Measurements from ENCODE around the gene TRIB2. TPM values are rescaled to one million over a fixed set of nuclear protein-coding genes. Genes with fewer than 3 reads are reported as not detected.

Gene TRIB2
- total and polyA plus RNA-seq, 11 donors, result 31.2 to 140 (median 41.4) TPM

DNA sequence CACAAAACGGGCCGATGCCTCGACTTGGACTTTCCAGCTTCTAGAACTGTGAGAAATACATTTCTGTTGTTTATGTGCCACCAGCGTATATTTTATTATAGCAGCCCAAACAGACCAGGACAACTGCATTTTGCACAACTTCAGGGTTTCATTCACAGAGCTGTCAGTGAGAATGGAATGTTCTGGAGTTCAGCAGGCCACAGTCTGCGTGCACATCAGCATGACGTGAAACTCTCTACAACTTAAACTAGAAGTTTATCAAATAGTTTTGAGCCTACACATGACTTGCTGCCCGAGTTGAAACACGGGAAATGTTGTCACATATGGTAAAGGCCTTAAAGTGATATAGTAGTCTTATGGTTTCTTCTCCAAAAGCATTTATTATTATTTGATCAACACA is 3.9 kb upstream of the TRIB2 start:
- no peak for DNase-seq
- WGBS, 4 donors, result 83 to 90% (median 86%) methylated on average over 8 of the region's 8 CpGs
- no peak overlapping the region for H3K27ac ChIP-seq

DNA sequence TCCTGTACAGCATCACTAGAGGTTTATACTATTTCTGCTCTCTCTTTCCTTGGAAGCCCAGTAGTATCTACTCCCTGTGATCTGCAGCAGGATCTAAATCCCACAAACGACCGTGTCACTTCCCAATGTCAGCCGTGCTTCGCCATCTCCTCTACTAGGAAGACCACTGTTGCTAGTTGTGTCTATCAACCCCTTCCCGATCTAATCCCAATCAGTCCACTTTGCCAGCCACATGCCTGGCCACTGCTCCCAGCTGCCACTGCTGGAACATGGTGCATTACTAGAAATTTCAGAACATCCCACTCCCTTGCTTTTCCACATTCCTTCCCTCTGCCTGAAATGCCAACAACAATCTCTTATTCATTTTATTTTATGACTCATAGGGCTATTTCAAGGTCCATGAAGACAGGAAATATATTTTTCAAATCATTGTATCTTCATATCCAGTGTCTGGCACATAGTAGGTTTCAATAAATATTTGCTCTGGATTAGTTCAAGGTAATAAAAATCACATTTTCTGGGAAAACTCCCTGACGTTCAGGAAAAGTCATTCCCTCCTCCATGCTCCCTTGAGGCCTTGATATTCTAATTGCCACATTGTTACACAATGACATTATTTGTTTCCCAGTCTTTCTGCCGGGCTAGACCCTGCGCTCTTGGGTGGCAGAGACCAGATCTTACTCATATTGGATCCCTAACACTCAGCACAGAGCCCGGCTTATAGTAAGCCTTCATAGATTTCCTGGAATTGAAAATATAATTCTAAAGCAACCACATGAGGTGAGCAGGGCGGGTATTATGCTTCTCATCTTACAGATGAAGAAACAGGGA is 2.1 kb upstream of the TRIB2 start:
- ATAC-seq, result no peak
- peak overlapping the region in 1 of 12 donors; percentile 93 for H3K4me3 ChIP-seq

More for the DNA sequence above, 3.9 kb upstream of the TRIB2 start:
- TF ChIP-seq POLR2A (IDR thresholded peaks at IDR 0.05), result no peak
- TF ChIP-seq, protein P1, sequence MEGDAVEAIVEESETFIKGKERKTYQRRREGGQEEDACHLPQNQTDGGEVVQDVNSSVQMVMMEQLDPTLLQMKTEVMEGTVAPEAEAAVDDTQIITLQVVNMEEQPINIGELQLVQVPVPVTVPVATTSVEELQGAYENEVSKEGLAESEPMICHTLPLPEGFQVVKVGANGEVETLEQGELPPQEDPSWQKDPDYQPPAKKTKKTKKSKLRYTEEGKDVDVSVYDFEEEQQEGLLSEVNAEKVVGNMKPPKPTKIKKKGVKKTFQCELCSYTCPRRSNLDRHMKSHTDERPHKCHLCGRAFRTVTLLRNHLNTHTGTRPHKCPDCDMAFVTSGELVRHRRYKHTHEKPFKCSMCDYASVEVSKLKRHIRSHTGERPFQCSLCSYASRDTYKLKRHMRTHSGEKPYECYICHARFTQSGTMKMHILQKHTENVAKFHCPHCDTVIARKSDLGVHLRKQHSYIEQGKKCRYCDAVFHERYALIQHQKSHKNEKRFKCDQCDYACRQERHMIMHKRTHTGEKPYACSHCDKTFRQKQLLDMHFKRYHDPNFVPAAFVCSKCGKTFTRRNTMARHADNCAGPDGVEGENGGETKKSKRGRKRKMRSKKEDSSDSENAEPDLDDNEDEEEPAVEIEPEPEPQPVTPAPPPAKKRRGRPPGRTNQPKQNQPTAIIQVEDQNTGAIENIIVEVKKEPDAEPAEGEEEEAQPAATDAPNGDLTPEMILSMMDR (IDR thresholded peaks at IDR 0.05), result no peak
- intact Hi-C loops (cut with DNase I), result loop anchor here in 9 of 10 donors (5.0 to 10.0 kb wide), 15 partner anchors 158 to 878 kb away; no protein-coding TSS in a partner anchor
- peaks cover 0 to 36% (median 17%) of the 10 kb centered on the region in 12 donors for H3K4me1 ChIP-seq
- no peak for ATAC-seq
- no peaks in the 10 kb centered on the region for H3K36me3 ChIP-seq
- no peak overlapping the region for H3K4me3 ChIP-seq
- H3K9me3 ChIP-seq, result no peaks in the 10 kb centered on the region
- H3K27me3 ChIP-seq, result no peaks in the 10 kb centered on the region

DNA sequence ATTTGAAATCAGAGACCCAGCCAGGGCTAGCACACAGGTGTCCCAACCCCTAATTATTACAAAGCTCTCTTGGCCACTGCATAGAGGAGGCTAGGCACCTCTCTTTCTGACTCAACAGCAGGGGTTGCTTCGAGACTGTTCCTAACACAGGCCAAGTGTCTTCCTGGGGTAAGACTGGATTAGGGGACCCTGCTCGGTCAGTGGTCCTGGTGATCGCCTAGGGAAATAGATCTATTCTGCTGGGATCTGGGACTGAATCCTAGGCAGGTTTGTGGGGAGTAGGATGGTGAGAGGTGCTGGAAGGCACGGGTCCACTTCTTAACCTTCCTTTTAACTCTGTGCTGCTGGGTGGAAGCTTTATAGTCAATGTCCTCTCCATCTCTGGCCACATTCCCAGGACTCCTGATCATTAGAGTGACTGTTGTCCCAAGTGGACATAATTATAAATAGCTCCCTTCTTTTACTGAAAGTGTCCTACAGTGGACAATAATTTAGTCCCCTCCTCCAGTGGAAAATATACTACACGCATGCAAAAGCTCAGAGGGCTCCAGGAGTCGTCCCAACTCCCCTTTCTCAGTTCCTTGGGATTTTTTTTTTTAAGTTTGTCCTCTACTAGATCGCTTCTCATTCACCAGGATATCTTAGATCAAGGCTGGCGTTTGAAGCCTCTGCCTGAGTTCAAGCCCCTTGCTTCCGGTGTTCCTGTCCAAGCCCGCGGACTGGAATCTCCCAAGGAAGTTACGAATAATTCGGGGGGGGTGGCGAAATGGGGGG is 1.3 kb upstream of the TRIB2 start:
- peak overlapping the region in 11 of 12 donors; percentile 68 to 97 (median 88) for H3K4me3 ChIP-seq
- no peak for TF ChIP-seq POLR2A (IDR thresholded peaks at IDR 0.05)
- TF ChIP-seq, protein P1 (IDR thresholded peaks at IDR 0.05), result no peak
- 15 to 22% (median 18%) methylated on average over 14 of the region's 14 CpGs for WGBS, 4 donors
- H3K9me3 ChIP-seq, result no peaks in the 10 kb centered on the region
- H3K4me1 ChIP-seq, result peaks cover 0 to 33% (median 18%) of the 10 kb centered on the region in 12 donors
- ATAC-seq (peak in 3 of 4 donors; percentile 2 to 12 (median 10)), DNase-seq (peak in 3 of 5 donors; percentile 43 to 61 (median 46))
- intact Hi-C loops (cut with DNase I), result loop anchor here (1.0 to 10.0 kb wide), 34 partner anchors 92 to 888 kb away; no protein-coding TSS in a partner anchor
- no peaks in the 10 kb centered on the region for H3K27me3 ChIP-seq
- H3K36me3 ChIP-seq, result no peaks in the 10 kb centered on the region
- H3K27ac ChIP-seq, result peak overlapping the region; percentile 90 to 100 (median 96)

More for the DNA sequence above, 2.1 kb upstream of the TRIB2 start:
- Histone ChIP-seq H3K27ac (peak overlapping the region; percentile 90 to 100 (median 96)), H3K36me3 (no peaks in the 10 kb centered on the region), H3K4me1 (peaks cover 0 to 35% (median 17%) of the 10 kb centered on the region in 12 donors), H3K9me3 (no peaks in the 10 kb centered on the region), H3K27me3 (no peaks in the 10 kb centered on the region)
- intact Hi-C loops (cut with DNase I), result loop anchor here (1.0 to 10.0 kb wide), 28 partner anchors 93 to 887 kb away; no protein-coding TSS in a partner anchor
- DNase-seq, result peak in 1 of 5 donors; percentile 36
- TF ChIP-seq, protein P1 (IDR thresholded peaks at IDR 0.05), result no peak
- TF ChIP-seq POLR2A (IDR thresholded peaks at IDR 0.05), result no peak
- WGBS, 4 donors, result 62 to 74% (median 64%) methylated on average over 10 of the region's 10 CpGs

DNA sequence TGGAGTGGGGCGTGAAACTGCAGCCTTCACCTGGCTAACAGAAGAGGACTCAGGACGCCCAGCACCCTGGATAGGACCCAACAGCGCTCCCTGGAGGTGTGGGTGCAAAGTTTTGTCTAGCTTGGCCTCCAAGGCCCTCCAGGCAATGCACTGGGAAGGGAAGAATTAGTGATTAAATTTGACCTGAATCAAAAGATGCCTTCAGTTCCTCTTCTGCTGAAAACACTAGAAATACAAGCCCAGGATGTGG is 779 bp upstream of the TRIB2 start:
- H3K4me3 ChIP-seq, result peak overlapping the region; percentile 68 to 97 (median 87)
- DNase-seq, result peak; percentile 84 to 88 (median 86)
- no peaks in the 10 kb centered on the region for H3K9me3 ChIP-seq
- 0 to 3% (median 2%) methylated on average over 3 of the region's 3 CpGs for WGBS, 4 donors
- H3K36me3 ChIP-seq, result peaks cover 0 to 4% (median 0%) of the 10 kb centered on the region in 9 donors
- intact Hi-C loops (cut with DNase I), result loop anchor here (2.0 to 10.0 kb wide), 32 partner anchors 91 to 889 kb away; no protein-coding TSS in a partner anchor
- peak; percentile 25 to 49 (median 42) for ATAC-seq
- H3K27me3 ChIP-seq, result no peaks in the 10 kb centered on the region
- peaks cover 0 to 35% (median 20%) of the 10 kb centered on the region in 12 donors for H3K4me1 ChIP-seq
- peak overlapping the region; percentile 90 to 100 (median 96) for H3K27ac ChIP-seq
- TF ChIP-seq, protein P1 (IDR thresholded peaks at IDR 0.05), result peak; percentile 38 to 72 (median 60)
- TF ChIP-seq POLR2A (IDR thresholded peaks at IDR 0.05), result no peak
